HG03135 (cell line): ENCODE results near the gene SLC37A3.
A peak's percentile ranks its signal among the peaks of the same experiment; 100 is the strongest.

Experiments used
- ATAC-seq: cut with Tn5 transposase; IDR thresholded peaks from one replicate; pipeline ENCODE4 v1.9.1; 2021; ENCODE audit warnings: mild to moderate bottlenecking, moderate library complexity; ENCODE audit not compliant: unreplicated experiment

The SLC37A3 gene

GRCh38 chr7:140402178-140402835 is 4.0 kb upstream of the SLC37A3 start:
- ATAC-seq: no peak

GRCh38 chr7:140400381-140400780 is 2.1 kb upstream of the SLC37A3 start:
- ATAC-seq: no peak

- no peak for ATAC-seq
These were observed 491 bp upstream of the SLC37A3 start for GRCh38 chr7:140398821-140399220.

GRCh38 chr7:140393756-140394306 is 4.5 kb downstream of the SLC37A3 start:
- ATAC-seq: no peak

GRCh38 chr7:140391634-140392033 is 6.7 kb downstream of the SLC37A3 start:
- ATAC-seq: no peak

GRCh38 chr7:140390466-140391190 is 7.7 kb downstream of the SLC37A3 start:
- peak; percentile 43 for ATAC-seq

GRCh38 chr7:140390034-140390433 is 8.3 kb downstream of the SLC37A3 start:
- ATAC-seq: no peak

GRCh38 chr7:140389445-140389844 is 8.9 kb downstream of the SLC37A3 start:
- no peak for ATAC-seq

- ATAC-seq: no peak
These were observed 13.3 kb downstream of the SLC37A3 start for GRCh38 chr7:140384894-140385545.

- no peak for ATAC-seq
These were observed 14.2 kb downstream of the SLC37A3 start for GRCh38 chr7:140383954-140384713.

- ATAC-seq: no peak
These were observed 22.2 kb downstream of the SLC37A3 start for GRCh38 chr7:140375892-140376730.

GRCh38 chr7:140375323-140375722 is 23.0 kb downstream of the SLC37A3 start:
- ATAC-seq: no peak

- ATAC-seq: no peak
These were observed 29.0 kb downstream of the SLC37A3 start for GRCh38 chr7:140369294-140369693.

GRCh38 chr7:140367528-140367927 is 30.8 kb downstream of the SLC37A3 start:
- no peak for ATAC-seq

- no peak for ATAC-seq
These were observed 33.5 kb downstream of the SLC37A3 start for GRCh38 chr7:140364819-140365218.

- ATAC-seq: no peak
These were observed 37.6 kb downstream of the SLC37A3 start for GRCh38 chr7:140360697-140361229.

GRCh38 chr7:140358412-140359051 is 39.8 kb downstream of the SLC37A3 start:
- no peak for ATAC-seq

GRCh38 chr7:140358024-140358411 is 40.3 kb downstream of the SLC37A3 start:
- no peak for ATAC-seq

GRCh38 chr7:140350056-140350455 is 48.3 kb downstream of the SLC37A3 start:
- no peak for ATAC-seq
